ENCODE data around the gene OR13C8. TPM values are rescaled to one million over a fixed set of nuclear protein-coding genes. Genes with fewer than 3 reads are reported as not detected.
"Not testable (repeated sequence)": the region's sequence is repeated elsewhere in the genome, so short reads cannot be mapped to it uniquely, and the experiment has no call there.

Gene OR13C8
- total RNA-seq, 1 experiment from 2014 or later, result not detected

- in situ Hi-C loops (cut with HindIII; ENCODE audit: low pct_unique_long_range_greater_than_20kb, low sequenced_read_pairs), result no loop called here
- no peak for DNase-seq (ENCODE audit: low read depth, low spot score)
Observed at GRCh38 chr9:104604801-104605200, 35.8 kb downstream of the OR13C8 start.

GRCh38 chr9:104605527-104605926 lies 36.6 kb downstream of the OR13C8 start, which contains the start of gene OR13C2:
Gene OR13C2, minus strand, starts transcription at chr9:104605627. Its CDS starts 0 bp downstream, at chr9:104605627.
- in situ Hi-C loops (cut with HindIII; ENCODE audit: low pct_unique_long_range_greater_than_20kb, low sequenced_read_pairs); DNase-seq (ENCODE audit: low read depth, low spot score): not testable (repeated sequence)

GRCh38 chr9:104606152-104606551 lies 37.2 kb downstream of the OR13C8 start:
- in situ Hi-C loops (cut with HindIII; ENCODE audit: low pct_unique_long_range_greater_than_20kb, low sequenced_read_pairs), result no loop called here
- DNase-seq (ENCODE audit: low read depth, low spot score), result no peak

- peak; percentile 37 for DNase-seq (ENCODE audit: low read depth, low spot score)
- in situ Hi-C loops (cut with HindIII; ENCODE audit: low pct_unique_long_range_greater_than_20kb, low sequenced_read_pairs), result no loop called here
Observed at GRCh38 chr9:104608336-104608735, 39.4 kb downstream of the OR13C8 start.

GRCh38 chr9:104611213-104611612 lies 42.2 kb downstream of the OR13C8 start:
- in situ Hi-C loops (cut with HindIII; ENCODE audit: low pct_unique_long_range_greater_than_20kb, low sequenced_read_pairs), result no loop called here
- no peak for DNase-seq (ENCODE audit: low read depth, low spot score)

GRCh38 chr9:104617418-104617817 lies 48.5 kb downstream of the OR13C8 start:
- DNase-seq (ENCODE audit: low read depth, low spot score), result no peak
- in situ Hi-C loops (cut with HindIII; ENCODE audit: low pct_unique_long_range_greater_than_20kb, low sequenced_read_pairs), result no loop called here

- in situ Hi-C loops (cut with HindIII; ENCODE audit: low pct_unique_long_range_greater_than_20kb, low sequenced_read_pairs), result no loop called here
- no peak for DNase-seq (ENCODE audit: low read depth, low spot score)
Observed at GRCh38 chr9:104618104-104618503, 49.1 kb downstream of the OR13C8 start, which contains the start of gene OR13C9. Gene OR13C9, minus strand, starts transcription at chr9:104618204. Its CDS starts 0 bp downstream, at chr9:104618204.

Other genes starting within 250 kb of the OR13C8 start
- not detected in 2 replicates for gene OR13F1, start 64.9 kb upstream of the OR13C8 start, total RNA-seq (2014; rRNA removed; shearing (Covaris generic))
- gene OR13C4, start 42.0 kb upstream of the OR13C8 start, total RNA-seq (2014; rRNA removed; shearing (Covaris generic)), result not detected in 2 replicates
- not detected in 2 replicates for gene OR13C3, start 32.3 kb upstream of the OR13C8 start, total RNA-seq (2014; rRNA removed; shearing (Covaris generic))
- gene OR13C5, start 30.2 kb downstream of the OR13C8 start, total RNA-seq (2014; rRNA removed; shearing (Covaris generic)), result not detected in 2 replicates
- not detected in 2 replicates for gene OR13C2, start 36.5 kb downstream of the OR13C8 start, total RNA-seq (2014; rRNA removed; shearing (Covaris generic))
- not detected in 2 replicates for gene OR13C9, start 49.0 kb downstream of the OR13C8 start, total RNA-seq (2014; rRNA removed; shearing (Covaris generic))
- gene OR13D1, start 125.3 kb downstream of the OR13C8 start, total RNA-seq (2014; rRNA removed; shearing (Covaris generic)), result not detected in 2 replicates
- gene NIPSNAP3A, start 178.5 kb downstream of the OR13C8 start, total RNA-seq (2014; rRNA removed; shearing (Covaris generic)), result 16.0 and 17.9 TPM in 2 replicates
- 0.69 and 1.3 TPM in 2 replicates for gene NIPSNAP3B, start 195.0 kb downstream of the OR13C8 start, total RNA-seq (2014; rRNA removed; shearing (Covaris generic))

All from SK-MEL-5 (cell line).